Astrocyte of the spinal cord (primary cell): ENCODE results near the gene NXPE3.
"Not testable (repeated sequence)": the region's sequence is repeated elsewhere in the genome, so short reads cannot be mapped to it uniquely, and the experiment has no call there.

ENCODE experiments used
- DNase-seq: peaks from one replicate; pipeline ENCODE4 v3.0.0; 2011; ENCODE audit warnings: low read depth, low spot score
- H3K4me3 ChIP-seq: 2 replicates; pipeline ENCODE4 v1.5.1; 2011; ENCODE audit warnings: low read depth, mild to moderate bottlenecking, low read length, moderate library complexity
- in situ Hi-C: cut with HindIII; loops from 2 replicates; pipeline ENCODE4 v1.10.0; 2017; ENCODE audit warnings: low sequenced_read_pairs
- TF ChIP-seq, protein P1 (sequence below): IDR thresholded peaks from 2 replicates; pipeline ENCODE4 v1.5.1; 2012; ENCODE audit warnings: low read depth, mild to moderate bottlenecking, low read length, inconsistent platforms

Gene NXPE3

DNA sequence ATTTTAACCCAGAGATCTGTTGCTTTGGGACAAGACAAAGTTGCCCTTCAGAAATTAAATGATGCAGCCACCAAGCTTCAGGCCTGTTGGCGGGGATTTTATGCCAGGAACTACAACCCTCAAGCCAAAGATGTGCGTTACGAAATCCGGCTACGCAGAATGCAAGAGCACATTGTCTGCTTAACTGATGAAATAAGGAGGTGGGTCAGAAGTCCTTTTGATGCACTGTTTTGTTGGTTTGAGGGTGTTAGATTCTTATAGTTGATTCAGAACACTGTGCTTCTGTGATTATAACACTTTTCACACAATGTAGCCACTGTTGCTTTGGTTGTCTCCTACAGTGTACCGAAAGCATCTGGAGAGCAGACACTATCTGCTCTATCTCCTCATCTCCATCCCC, 20.8 kb upstream of the NXPE3 start:
- DNase-seq = no peak
- H3K4me3 ChIP-seq = no peak overlapping the region
- in situ Hi-C loops = no loop called here
- TF ChIP-seq, protein P1, sequence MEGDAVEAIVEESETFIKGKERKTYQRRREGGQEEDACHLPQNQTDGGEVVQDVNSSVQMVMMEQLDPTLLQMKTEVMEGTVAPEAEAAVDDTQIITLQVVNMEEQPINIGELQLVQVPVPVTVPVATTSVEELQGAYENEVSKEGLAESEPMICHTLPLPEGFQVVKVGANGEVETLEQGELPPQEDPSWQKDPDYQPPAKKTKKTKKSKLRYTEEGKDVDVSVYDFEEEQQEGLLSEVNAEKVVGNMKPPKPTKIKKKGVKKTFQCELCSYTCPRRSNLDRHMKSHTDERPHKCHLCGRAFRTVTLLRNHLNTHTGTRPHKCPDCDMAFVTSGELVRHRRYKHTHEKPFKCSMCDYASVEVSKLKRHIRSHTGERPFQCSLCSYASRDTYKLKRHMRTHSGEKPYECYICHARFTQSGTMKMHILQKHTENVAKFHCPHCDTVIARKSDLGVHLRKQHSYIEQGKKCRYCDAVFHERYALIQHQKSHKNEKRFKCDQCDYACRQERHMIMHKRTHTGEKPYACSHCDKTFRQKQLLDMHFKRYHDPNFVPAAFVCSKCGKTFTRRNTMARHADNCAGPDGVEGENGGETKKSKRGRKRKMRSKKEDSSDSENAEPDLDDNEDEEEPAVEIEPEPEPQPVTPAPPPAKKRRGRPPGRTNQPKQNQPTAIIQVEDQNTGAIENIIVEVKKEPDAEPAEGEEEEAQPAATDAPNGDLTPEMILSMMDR = no peak

DNA sequence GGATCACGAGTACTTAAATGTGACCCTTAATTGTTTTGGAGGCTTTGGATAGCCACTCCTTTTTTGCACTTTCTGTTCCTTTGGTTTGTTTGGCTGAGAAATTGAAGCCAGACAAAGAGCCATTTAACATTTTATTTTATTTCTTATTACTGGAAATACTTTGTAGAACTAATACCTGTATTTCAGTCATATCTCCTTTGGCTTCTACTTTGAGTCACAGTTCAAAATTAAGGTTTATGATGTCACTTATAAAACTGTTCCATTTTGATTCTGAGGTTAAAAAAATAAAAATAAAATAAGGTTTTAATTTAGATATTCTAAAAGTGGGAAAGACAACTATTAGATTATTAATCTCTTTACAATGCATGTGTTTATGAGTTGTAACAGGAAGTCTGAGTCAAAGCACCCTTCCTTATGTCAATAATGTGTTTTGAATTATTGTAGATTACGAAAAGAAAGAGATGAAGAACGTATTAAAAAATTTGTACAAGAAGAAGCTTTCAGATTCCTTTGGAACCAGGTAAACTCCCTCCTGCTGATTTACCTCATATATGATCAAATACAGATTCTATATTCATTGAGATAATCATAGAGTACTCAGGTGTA, 16.9 kb upstream of the NXPE3 start:
- in situ Hi-C loops = no loop called here
- no peak overlapping the region for H3K4me3 ChIP-seq
- DNase-seq = no peak
- TF ChIP-seq, protein P1 = no peak

DNA sequence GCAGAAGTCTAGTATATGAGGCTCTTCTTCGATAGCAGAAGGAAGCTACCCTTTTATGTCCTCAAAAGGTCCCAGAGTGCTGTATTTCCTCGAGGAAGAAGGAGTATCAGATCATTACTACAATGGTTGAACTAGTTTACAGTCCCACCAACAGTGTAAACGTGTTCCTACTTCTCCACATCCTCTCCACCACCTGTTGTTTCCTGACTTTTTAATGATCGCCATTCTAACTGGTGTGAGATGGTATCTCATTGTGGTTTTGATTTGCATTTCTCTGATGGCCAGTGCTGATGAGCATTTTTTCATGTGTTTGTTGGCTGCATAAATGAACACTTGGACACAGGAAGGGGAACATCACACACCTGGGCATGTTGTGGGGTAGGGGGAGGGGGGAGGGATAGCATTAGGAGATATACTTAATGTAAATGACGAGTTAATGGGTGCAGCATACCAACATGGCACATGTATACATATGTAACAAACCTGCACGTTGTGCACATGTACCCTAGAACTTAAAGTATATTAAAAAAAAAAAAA, 1.2 kb upstream of the NXPE3 start:
- H3K4me3 ChIP-seq, DNase-seq, in situ Hi-C loops: not testable (repeated sequence)

DNA sequence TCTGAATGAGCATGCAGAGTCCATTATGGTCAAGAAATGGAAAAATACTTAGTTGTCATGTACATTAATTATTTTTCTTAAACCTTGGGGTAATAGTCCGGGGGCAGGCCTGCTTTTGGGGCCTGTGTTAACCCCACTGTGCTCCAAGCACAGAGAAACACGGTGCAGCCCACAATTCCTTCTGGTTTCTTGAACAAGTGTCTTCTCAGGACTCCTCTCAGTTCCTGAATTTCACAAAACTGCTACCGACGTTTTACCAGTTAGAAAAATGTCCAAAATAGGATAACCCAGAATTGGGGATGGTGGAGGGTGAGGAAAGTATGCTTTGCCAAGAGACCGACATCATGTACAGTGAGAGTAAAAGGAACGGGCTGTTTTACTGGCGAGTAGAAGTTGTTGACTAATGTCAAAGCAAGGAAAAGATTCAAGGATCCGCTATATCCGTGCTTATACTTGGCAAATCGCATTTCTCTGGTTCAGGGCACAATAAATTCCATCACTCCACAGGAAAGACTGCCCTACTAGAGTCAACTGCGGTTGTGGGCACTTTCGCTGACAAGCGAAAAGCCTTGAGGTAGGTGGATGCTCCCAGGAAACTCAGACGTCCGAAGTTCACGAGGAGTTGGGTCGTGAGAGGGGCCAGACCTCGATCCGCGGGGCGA, 495 bp upstream of the NXPE3 start:
- TF ChIP-seq, protein P1 = no peak
- peak; percentile 7 for DNase-seq
- peak overlapping the region; percentile 80 for H3K4me3 ChIP-seq
- in situ Hi-C loops = no loop called here

DNA sequence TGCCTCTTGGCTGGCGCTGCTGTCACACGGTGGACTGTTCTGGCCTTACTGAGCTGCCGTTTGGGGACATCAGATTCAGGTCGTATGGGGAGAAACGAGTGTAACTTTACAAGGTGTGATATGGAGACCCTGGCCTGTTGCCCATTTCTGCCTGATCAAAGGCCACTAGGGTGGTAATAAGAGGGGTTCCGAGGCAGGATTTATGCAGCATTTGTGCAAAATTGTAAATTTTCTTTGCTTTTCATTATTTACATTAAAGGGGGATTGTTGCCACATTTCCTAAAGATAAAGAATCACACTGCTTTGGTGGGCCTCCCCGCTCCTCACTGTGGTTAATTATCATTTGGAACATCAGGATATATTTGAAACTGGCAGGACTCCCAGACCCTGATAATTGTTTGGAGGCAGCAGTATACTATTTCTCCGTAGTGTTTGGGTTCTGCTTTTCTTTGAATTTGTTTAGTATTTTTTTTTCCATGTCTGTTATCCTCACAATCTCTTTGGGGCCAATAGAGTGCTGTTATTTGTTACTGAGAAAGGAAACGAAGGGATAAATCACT, 891 bp downstream of the NXPE3 start:
- no peak for DNase-seq
- in situ Hi-C loops = no loop called here
- peak overlapping the region; percentile 80 for H3K4me3 ChIP-seq
- TF ChIP-seq, protein P1 = no peak

DNA sequence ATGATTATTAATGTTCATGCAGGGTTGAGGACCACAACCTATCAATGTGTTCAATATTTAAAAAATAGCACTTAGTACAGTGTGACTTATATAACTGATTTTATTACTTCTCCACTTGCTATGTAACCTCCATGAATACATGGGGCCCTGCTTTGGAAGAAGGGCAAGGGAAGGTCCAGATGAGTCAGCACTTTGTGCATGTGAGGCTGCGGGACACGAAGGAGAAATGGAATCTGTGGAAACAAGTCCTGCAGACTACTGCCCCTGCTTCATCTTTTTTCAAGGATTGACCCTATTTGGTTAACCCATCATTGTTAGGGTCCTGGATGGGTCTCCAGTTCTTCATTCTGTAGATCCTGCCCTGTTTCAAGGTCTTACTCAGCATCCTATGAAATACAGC, 1.6 kb downstream of the NXPE3 start:
- in situ Hi-C loops = no loop called here

DNA sequence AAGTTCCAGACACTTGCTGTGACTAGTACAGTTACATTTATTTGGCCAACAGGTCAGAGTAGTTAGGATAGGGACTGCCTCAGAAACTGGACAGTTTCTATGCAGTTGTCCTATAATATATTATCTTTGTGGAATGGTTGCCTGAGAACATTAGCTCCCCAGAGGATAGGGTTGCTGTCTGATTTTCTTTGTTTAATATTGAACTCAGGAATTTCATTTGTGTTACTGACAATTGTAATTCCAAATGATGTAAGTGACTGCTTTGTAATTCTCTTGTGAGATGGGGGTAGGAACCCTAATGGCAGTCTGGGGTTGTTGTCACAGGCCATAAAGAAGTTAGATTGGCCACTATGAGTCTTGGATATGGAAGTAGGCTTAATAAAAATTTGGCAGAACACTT, 2.2 kb downstream of the NXPE3 start:
- DNase-seq = no peak
- peak overlapping the region; percentile 80 for H3K4me3 ChIP-seq
- in situ Hi-C loops = no loop called here
- TF ChIP-seq, protein P1 = no peak

More for the DNA sequence above, 1.6 kb downstream of the NXPE3 start:
- peak; percentile 81 for DNase-seq
- TF ChIP-seq, protein P1 = no peak
- H3K4me3 ChIP-seq = peak overlapping the region; percentile 80
